Naive thymus-derived CD4-positive, alpha-beta T cell (primary cell): Measurements from ENCODE around the gene NUP205. TPM values are rescaled to one million over a fixed set of nuclear protein-coding genes. Genes with fewer than 3 reads are reported as not detected.
"Not testable (repeated sequence)": the region's sequence is repeated elsewhere in the genome, so short reads cannot be mapped to it uniquely, and the experiment has no call there.

Experiments
- ATAC-seq: fragments of 150-1000 bp; cut with Tn5 transposase; 2 replicates; pipeline ENCODE4 v1.10.0; 2021; ENCODE audit warnings: mild to moderate bottlenecking, moderate library complexity
- CTCF ChIA-PET: fragments of 350-600 bp; sonication (Branson Sonifier 250); formaldehyde crosslinking; loops from one replicate; lab custom pipeline; 2021; ENCODE audit warnings: antibody characterized with exemption; lab: Charles Lee
- POLR2A ChIA-PET: fragments of 350-600 bp; sonication (Branson Sonifier 250); formaldehyde crosslinking; loops from one replicate; lab custom pipeline; 2021; ENCODE audit warnings: antibody characterized with exemption, inconsistent platforms; lab: Charles Lee
- DNase-seq, 9 donors: peaks; one replicate each; pipeline versions ENCODE4 v3.0.0 to v3.0.0-alpha.2; 2020 to 2022; ENCODE audit warnings: mixed read lengths in 1 of 9
- H3K27ac ChIP-seq: one replicate; pipeline ENCODE4 v1.7.0; 2013; ENCODE audit warnings: mild to moderate bottlenecking, low read depth, low read length, moderate library complexity
- H3K27me3 ChIP-seq, 2 donors: one replicate each; pipeline ENCODE4 v1.7.0; 2013; ENCODE audit warnings: low read length in 2 of 2, mild to moderate bottlenecking in 2 of 2, moderate library complexity in 2 of 2; ENCODE audit not compliant: control insufficient read depth in 2 of 2, insufficient read depth in 2 of 2
- H3K36me3 ChIP-seq, 3 experiments: 1 replicate in 2 of 3; 2 replicates in 1 of 3; pipeline ENCODE4 v1.7.0; 2013; ENCODE audit warnings: low read length in 3 of 3, mild to moderate bottlenecking in 3 of 3, moderate library complexity in 1 of 3; ENCODE audit not compliant: insufficient read depth in 3 of 3, control insufficient read depth in 2 of 3
- H3K4me1 ChIP-seq, 2 donors: one replicate each; pipeline ENCODE4 v1.7.0; 2013; ENCODE audit warnings: low read length in 2 of 2, mild to moderate bottlenecking in 2 of 2, moderate library complexity in 1 of 2; ENCODE audit not compliant: control insufficient read depth in 2 of 2, insufficient read depth in 2 of 2
- H3K4me3 ChIP-seq: 2 replicates; pipeline ENCODE4 v1.7.0; 2013; ENCODE audit warnings: mild to moderate bottlenecking, low read length
- H3K9me3 ChIP-seq, 3 experiments: 1 replicate in 2 of 3; 2 replicates in 1 of 3; pipeline ENCODE4 v1.7.0; 2013; ENCODE audit warnings: low read length in 3 of 3; ENCODE audit not compliant: control insufficient read depth in 2 of 3
- H3K27ac Mint-ChIP-seq, 9 donors: one replicate each; pipeline ENCODE4 v1.8.0; 2020 to 2022; ENCODE audit warnings: mixed read lengths in 9 of 9, mild to moderate bottlenecking in 8 of 9, moderate library complexity in 5 of 9, inconsistent platforms in 2 of 9
- H3K27me3 Mint-ChIP-seq, 5 donors: one replicate each; pipeline ENCODE4 v1.8.0; 2021 to 2022; ENCODE audit warnings: mixed read lengths in 5 of 5, mild to moderate bottlenecking in 1 of 5
- H3K36me3 Mint-ChIP-seq, 5 donors: one replicate each; pipeline ENCODE4 v1.8.0; 2020 to 2022; ENCODE audit warnings: mixed read lengths in 5 of 5, mild to moderate bottlenecking in 3 of 5, inconsistent platforms in 1 of 5
- H3K4me1 Mint-ChIP-seq, 7 donors: one replicate each; pipeline ENCODE4 v1.8.0; 2020 to 2022; ENCODE audit warnings: mixed read lengths in 7 of 7, mild to moderate bottlenecking in 3 of 7, inconsistent platforms in 1 of 7
- H3K4me3 Mint-ChIP-seq, 10 donors: one replicate each; pipeline ENCODE4 v1.8.0; 2020 to 2022; ENCODE audit warnings: mild to moderate bottlenecking in 10 of 10, mixed read lengths in 10 of 10, moderate library complexity in 6 of 10, inconsistent platforms in 2 of 10
- H3K9me3 Mint-ChIP-seq, 11 donors: one replicate each; pipeline ENCODE4 v1.8.0; 2020 to 2022; ENCODE audit warnings: mixed read lengths in 11 of 11, mild to moderate bottlenecking in 4 of 11, inconsistent platforms in 1 of 11, moderate library complexity in 1 of 11
- intact Hi-C, 2 donors: fragments of 100-400 bp; cut with micrococcal nuclease; formaldehyde crosslinking; loops; one replicate each; pipeline ENCODE4 v1.15.1; 2023
- polyA plus RNA-seq, 2 donors: library from polyadenylated mRNA; unstranded; fragments of 300-500 nt; fragmentation: Illumina TruSeq; gene quantifications; one replicate each; pipeline ENCODE4 v1.2.3, GENCODE V29; 2021
- total RNA-seq, 6 experiments: library from RNA in 5 of 6; stranded (reverse) in 5 of 6; gene quantifications; 1 replicate in 5 of 6; 2 replicates in 1 of 6; pipeline ENCODE4 v1.2.3 and lab custom pipeline; 2021 to 2026

Gene NUP205
- total and polyA plus RNA-seq, 7 experiments from 2014 or later, result 22.9 to 88.8 (median 54.3) TPM

- POLR2A ChIA-PET, result no interaction called here
- CTCF ChIA-PET, result no interaction called here
- Mint-ChIP-seq H3K9me3 (no peaks in the 10 kb centered on the region), H3K4me3 (no peak overlapping the region), H3K36me3 (peaks cover 1 to 38% (median 17%) of the 10 kb centered on the region in 5 donors), H3K27me3 (no peaks in the 10 kb centered on the region), H3K27ac (no peak overlapping the region), H3K4me1 (no peaks in the 10 kb centered on the region)
- peaks cover 0 to 4% (median 0%) of the 10 kb centered on the region in 3 experiments for H3K36me3 ChIP-seq
- H3K9me3 ChIP-seq, result no peaks in the 10 kb centered on the region
- no peak for DNase-seq
- no peak for ATAC-seq
- H3K4me3 ChIP-seq, result no peak overlapping the region
- intact Hi-C loops, result no loop called here
- no peak overlapping the region for H3K27ac ChIP-seq
- no peaks in the 10 kb centered on the region for H3K27me3 ChIP-seq
- no peaks in the 10 kb centered on the region for H3K4me1 ChIP-seq
These were observed 132.8 kb downstream of the NUP205 start for GRCh38 chr7:135690566-135690965.

GRCh38 chr7:135692055-135692454, 134.3 kb downstream of the NUP205 start:
- intact Hi-C loops, result no loop called here
- Mint-ChIP-seq H3K27ac (no peak overlapping the region), H3K9me3 (no peaks in the 10 kb centered on the region), H3K4me1 (no peaks in the 10 kb centered on the region), H3K4me3 (no peak overlapping the region), H3K27me3 (no peaks in the 10 kb centered on the region), H3K36me3 (peaks cover 1 to 38% (median 17%) of the 10 kb centered on the region in 5 donors)
- DNase-seq, result no peak
- CTCF ChIA-PET, result no interaction called here
- Histone ChIP-seq H3K4me3 (no peak overlapping the region), H3K4me1 (no peaks in the 10 kb centered on the region), H3K36me3 (peaks cover 0 to 4% (median 0%) of the 10 kb centered on the region in 3 experiments), H3K9me3 (no peaks in the 10 kb centered on the region), H3K27ac (no peak overlapping the region), H3K27me3 (no peaks in the 10 kb centered on the region)
- ATAC-seq, result no peak
- POLR2A ChIA-PET, result no interaction called here

GRCh38 chr7:135692606-135693005, 134.9 kb downstream of the NUP205 start:
- DNase-seq, H3K4me1 Mint-ChIP-seq, H3K36me3 ChIP-seq, H3K27me3 ChIP-seq, H3K4me1 ChIP-seq, H3K9me3 ChIP-seq, H3K4me3 ChIP-seq, H3K27ac ChIP-seq, CTCF ChIA-PET, intact Hi-C loops, H3K27ac Mint-ChIP-seq, ATAC-seq, POLR2A ChIA-PET, H3K27me3 Mint-ChIP-seq, H3K4me3 Mint-ChIP-seq, H3K9me3 Mint-ChIP-seq: not testable (repeated sequence)
- peaks cover 1 to 33% (median 12%) of the 10 kb centered on the region in 5 donors for H3K36me3 Mint-ChIP-seq

- no peak for DNase-seq
- H3K4me1 ChIP-seq, result no peaks in the 10 kb centered on the region
- H3K27ac Mint-ChIP-seq, result peak overlapping the region in 1 of 9 donors; percentile 67
- H3K4me3 Mint-ChIP-seq, result no peak overlapping the region
- ChIA-PET POLR2A (no interaction called here), CTCF (no interaction called here)
- peaks cover 1 to 33% (median 12%) of the 10 kb centered on the region in 5 donors for H3K36me3 Mint-ChIP-seq
- no peaks in the 10 kb centered on the region for H3K9me3 Mint-ChIP-seq
- no peak overlapping the region for H3K27ac ChIP-seq
- ATAC-seq, result no peak
- H3K9me3 ChIP-seq, result no peaks in the 10 kb centered on the region
- no peaks in the 10 kb centered on the region for H3K4me1 Mint-ChIP-seq
- no peaks in the 10 kb centered on the region for H3K27me3 ChIP-seq
- intact Hi-C loops, result no loop called here
- no peak overlapping the region for H3K4me3 ChIP-seq
- no peaks in the 10 kb centered on the region for H3K27me3 Mint-ChIP-seq
- peaks cover 0 to 4% (median 0%) of the 10 kb centered on the region in 3 experiments for H3K36me3 ChIP-seq
These were observed 135.8 kb downstream of the NUP205 start for GRCh38 chr7:135693558-135693957.

- DNase-seq (no peak), ATAC-seq (no peak)
- no peaks in the 10 kb centered on the region for H3K4me1 ChIP-seq
- H3K27me3 Mint-ChIP-seq, result no peaks in the 10 kb centered on the region
- H3K27ac ChIP-seq, result no peak overlapping the region
- no peaks in the 10 kb centered on the region for H3K27me3 ChIP-seq
- peaks cover 0 to 31% (median 21%) of the 10 kb centered on the region in 5 donors for H3K36me3 Mint-ChIP-seq
- H3K27ac Mint-ChIP-seq, result no peak overlapping the region
- ChIA-PET POLR2A (no interaction called here), CTCF (no interaction called here)
- no peak overlapping the region for H3K4me3 ChIP-seq
- no peak overlapping the region for H3K4me3 Mint-ChIP-seq
- H3K36me3 ChIP-seq, result peaks cover 0 to 4% (median 0%) of the 10 kb centered on the region in 3 experiments
- intact Hi-C loops, result no loop called here
- H3K9me3 ChIP-seq, result no peaks in the 10 kb centered on the region
- H3K4me1 Mint-ChIP-seq, result no peaks in the 10 kb centered on the region
- no peaks in the 10 kb centered on the region for H3K9me3 Mint-ChIP-seq
These were observed 139.7 kb downstream of the NUP205 start for GRCh38 chr7:135697276-135698049.

Other genes starting within 250 kb of the NUP205 start
- 10 to 100 TPM; 28.7 to 39.4 (median 38.3) TPM for gene CNOT4, start 47.8 kb upstream of the NUP205 start, total RNA-seq
- gene CNOT4, start 47.8 kb upstream of the NUP205 start, polyA plus RNA-seq, result 10 to 100 TPM; 15.5 to 20.0 TPM
- gene STMP1, start 104.6 kb downstream of the NUP205 start, total RNA-seq, result 10 to 100 TPM; 18.0 to 33.0 (median 24.7) TPM
- 10 to 100 TPM; 31.9 to 64.4 TPM for gene STMP1, start 104.6 kb downstream of the NUP205 start, polyA plus RNA-seq
- not detected for gene SLC13A4, start 170.3 kb downstream of the NUP205 start, total RNA-seq
- gene SLC13A4, start 170.3 kb downstream of the NUP205 start, polyA plus RNA-seq, result under 1 TPM in 1 of 2 donors, not detected in 1; 0.02 TPM
- gene FAM180A, start 190.9 kb downstream of the NUP205 start, total RNA-seq, result not detected
- gene FAM180A, start 190.9 kb downstream of the NUP205 start, polyA plus RNA-seq, result not detected